Activated CD4-positive, CD25-positive, alpha-beta regulatory T cell treated with anti-CD3 and anti-CD28 coated beads, Interleukin-2, amount 50 U/mL, for 16 hours (primary cell): ENCODE data around the gene TRAPPC5.
A peak's percentile ranks its signal among the peaks of the same experiment; 100 is the strongest.

Experiments
- DNase-seq: peaks from one replicate; pipeline ENCODE4 v3.0.0-alpha.2; 2020; ENCODE audit warnings: low read depth, low spot score

Gene TRAPPC5

GRCh38 chr19:7645656-7646425, 34.8 kb upstream of the TRAPPC5 start:
- no peak for DNase-seq

- no peak for DNase-seq
These were observed 34.3 kb upstream of the TRAPPC5 start for GRCh38 chr19:7646426-7646700.

GRCh38 chr19:7647156-7647555, 33.5 kb upstream of the TRAPPC5 start:
- no peak for DNase-seq

- no peak for DNase-seq
These were observed 32.2 kb upstream of the TRAPPC5 start for GRCh38 chr19:7648265-7649014.

- DNase-seq: no peak
These were observed 30.5 kb upstream of the TRAPPC5 start for GRCh38 chr19:7650148-7650547.

- DNase-seq: peak; percentile 76
These were observed 28.5 kb upstream of the TRAPPC5 start for GRCh38 chr19:7652061-7652641.

- DNase-seq: no peak
These were observed 26.2 kb upstream of the TRAPPC5 start for GRCh38 chr19:7654401-7654800.

- no peak for DNase-seq
These were observed 25.1 kb upstream of the TRAPPC5 start for GRCh38 chr19:7655581-7655980.

- DNase-seq: no peak
These were observed 23.4 kb upstream of the TRAPPC5 start for GRCh38 chr19:7657131-7657751.

GRCh38 chr19:7658219-7658686, 22.4 kb upstream of the TRAPPC5 start:
- no peak for DNase-seq

GRCh38 chr19:7661744-7662538, 18.7 kb upstream of the TRAPPC5 start:
- DNase-seq: no peak

GRCh38 chr19:7662657-7663056, 18.0 kb upstream of the TRAPPC5 start:
- DNase-seq: no peak

- DNase-seq: no peak
These were observed 16.9 kb upstream of the TRAPPC5 start for GRCh38 chr19:7663706-7664105.

GRCh38 chr19:7665076-7665475, 15.6 kb upstream of the TRAPPC5 start:
- DNase-seq: no peak

GRCh38 chr19:7668842-7669241, 11.8 kb upstream of the TRAPPC5 start, which contains the start of gene RETN:
Gene RETN (plus strand): TSS chr19:7669049. CDS start chr19:7669327, 278 bp downstream.
- no peak for DNase-seq

- no peak for DNase-seq
These were observed 11.0 kb upstream of the TRAPPC5 start for GRCh38 chr19:7669641-7670040.

GRCh38 chr19:7670150-7670783, 10.4 kb upstream of the TRAPPC5 start:
- DNase-seq: no peak

- no peak for DNase-seq
These were observed 9.8 kb upstream of the TRAPPC5 start for GRCh38 chr19:7670790-7671189.

- DNase-seq: no peak
These were observed 8.1 kb upstream of the TRAPPC5 start for GRCh38 chr19:7672522-7672921.

GRCh38 chr19:7674010-7675005, 6.3 kb upstream of the TRAPPC5 start:
- DNase-seq: no peak
